H1 (cell line): ENCODE data around the gene APEH. TPM values are rescaled to one million over a fixed set of nuclear protein-coding genes. Genes with fewer than 3 reads are reported as not detected.

Source experiments
- CTCF ChIA-PET: fragments of 300-600 bp; sonication (Branson Sonifier 250); formaldehyde crosslinking; loops from one replicate; lab custom pipeline; 2021; ENCODE audit not compliant: partially characterized antibody; lab: Charles Lee
- POLR2A ChIA-PET: fragments of 300-600 bp; sonication (Branson Sonifier 250); formaldehyde crosslinking; loops from one replicate; lab custom pipeline; 2021; ENCODE audit warnings: inconsistent platforms; ENCODE audit not compliant: partially characterized antibody; lab: Charles Lee
- DNase-seq, 2 experiments: peaks; one replicate each; pipeline versions ENCODE4 v3.0.0 to v3.0.0-alpha.2; 2010 to 2022; ENCODE audit warnings: low spot score in 2 of 2, low read depth in 1 of 2, mixed read lengths in 1 of 2
- FAIRE-seq: peaks from 2 replicates; lab custom pipeline; 2011; peaks lifted over from hg19 to GRCh38; lab: Jason Lieb, UNC
- H2AFZ ChIP-seq: 2 replicates; pipeline ENCODE4 v1.8.1; 2012; ENCODE audit warnings: low read length, inconsistent platforms
- H2AK5ac ChIP-seq: 2 replicates; pipeline ENCODE4 v1.6.1; 2013; ENCODE audit warnings: low read depth, low read length
- H2BK120ac ChIP-seq: replicated peaks from 2 replicates; pipeline ENCODE3; 2013; ENCODE audit warnings: low read depth, low read length, inconsistent platforms
- H2BK12ac ChIP-seq: 2 replicates; pipeline ENCODE4 v1.6.1; 2013; ENCODE audit warnings: low read depth, low read length
- H2BK15ac ChIP-seq: 2 replicates; pipeline ENCODE4 v1.6.1; 2013; ENCODE audit warnings: low read length
- H2BK20ac ChIP-seq: 2 replicates; pipeline ENCODE4 v1.6.1; 2013; ENCODE audit warnings: low read length
- H2BK5ac ChIP-seq: 2 replicates; pipeline ENCODE4 v1.6.1; 2013; ENCODE audit warnings: low read depth, low read length
- H3K14ac ChIP-seq: 2 replicates; pipeline ENCODE4 v1.6.1; 2013; ENCODE audit warnings: inconsistent platforms; ENCODE audit not compliant: insufficient read length
- H3K18ac ChIP-seq: 2 replicates; pipeline ENCODE4 v1.6.1; 2013; ENCODE audit warnings: low read length; ENCODE audit errors: extremely low read depth
- H3K23ac ChIP-seq: 2 replicates; pipeline ENCODE4 v1.6.1; 2013; ENCODE audit warnings: inconsistent platforms; ENCODE audit not compliant: insufficient read length
- H3K23me2 ChIP-seq: 2 replicates; pipeline ENCODE4 v1.6.1; 2013; ENCODE audit warnings: low read depth, low read length
- H3K27ac ChIP-seq: 2 replicates; pipeline ENCODE4 v1.6.1; 2011; ENCODE audit warnings: low read depth, low read length, inconsistent platforms
- H3K27me3 ChIP-seq, 4 experiments: replicated peaks in 1 of 4; 1 replicate in 1 of 4; 2 replicates in 3 of 4; pipeline versions ENCODE4 v1.6.1 to v1.8.1; 2011 to 2013; ENCODE audit warnings: low read length in 3 of 4, mild to moderate bottlenecking in 3 of 4, inconsistent platforms in 2 of 4, mixed read lengths in 2 of 4, moderate library complexity in 1 of 4; ENCODE audit not compliant: control insufficient read depth in 3 of 4, insufficient read depth in 3 of 4; ENCODE audit errors: extremely low read depth in 1 of 4
- H3K36me3 ChIP-seq, 4 experiments: 2 replicates each; pipeline versions ENCODE4 v1.6.1 to v1.8.1; 2011 to 2013; ENCODE audit warnings: mild to moderate bottlenecking in 4 of 4, low read length in 3 of 4, moderate library complexity in 2 of 4, control low read depth in 1 of 4, inconsistent platforms in 1 of 4; ENCODE audit not compliant: insufficient read depth in 4 of 4, control insufficient read depth in 2 of 4
- H3K4ac ChIP-seq: replicated peaks from 2 replicates; pipeline ENCODE3; 2013; ENCODE audit warnings: low read length, low read depth, mixed read lengths, inconsistent platforms; ENCODE audit not compliant: insufficient read length
- H3K4me1 ChIP-seq, 4 experiments: replicated peaks in 1 of 4; 1 replicate in 1 of 4; 2 replicates in 3 of 4; pipeline versions ENCODE4 v1.6.1 to v1.8.1; 2011 to 2013; ENCODE audit warnings: low read length in 3 of 4, inconsistent platforms in 2 of 4, mixed read lengths in 1 of 4; ENCODE audit not compliant: insufficient read depth in 4 of 4, control insufficient read depth in 3 of 4
- H3K4me2 ChIP-seq, 2 experiments: 2 replicates each; pipeline versions ENCODE4 v1.6.1 to v1.8.1; 2011 to 2013; ENCODE audit warnings: low read depth in 2 of 2, low read length in 2 of 2, control low read depth in 1 of 2, inconsistent platforms in 1 of 2, mild to moderate bottlenecking in 1 of 2; ENCODE audit not compliant: insufficient read depth in 1 of 2
- H3K4me3 ChIP-seq, 4 experiments: fragments of 200-600, 300-600 bp in 1 of 4; sonication (generic), shearing (Covaris generic), sonication (Bioruptor Twin) in 1 of 4; 2 replicates each; pipeline versions ENCODE4 v1.5.1 to v1.8.1; 2011 to 2016; ENCODE audit warnings: low read length in 4 of 4, low read depth in 3 of 4, control low read depth in 2 of 4, inconsistent platforms in 2 of 4, mild to moderate bottlenecking in 2 of 4, mixed read lengths in 1 of 4, moderate library complexity in 1 of 4; ENCODE audit not compliant: insufficient read depth in 2 of 4; ENCODE audit errors: extremely low read depth in 1 of 4
- H3K56ac ChIP-seq: replicated peaks from 2 replicates; pipeline ENCODE3; 2013; ENCODE audit warnings: low read depth, mild to moderate bottlenecking, mixed read lengths, low read length, inconsistent platforms; ENCODE audit not compliant: insufficient read length
- H3K79me1 ChIP-seq: 2 replicates; pipeline ENCODE4 v1.6.1; 2013; ENCODE audit warnings: low read depth, low read length, control low read depth
- H3K79me2 ChIP-seq, 2 experiments: 2 replicates each; pipeline versions ENCODE4 v1.6.1 to v1.8.1; 2012 to 2013; ENCODE audit warnings: low read length in 2 of 2, mild to moderate bottlenecking in 2 of 2, inconsistent platforms in 1 of 2; ENCODE audit not compliant: insufficient read depth in 2 of 2, control insufficient read depth in 1 of 2
- H3K9ac ChIP-seq, 4 experiments: replicated peaks in 1 of 4; 1 replicate in 1 of 4; 2 replicates in 3 of 4; pipeline versions ENCODE4 v1.6.1 to v1.8.1; 2011 to 2013; ENCODE audit warnings: low read depth in 3 of 4, low read length in 3 of 4, control low read depth in 2 of 4, mild to moderate bottlenecking in 2 of 4, moderate library complexity in 2 of 4, inconsistent platforms in 1 of 4; ENCODE audit errors: extremely low read depth in 1 of 4
- H3K9me3 ChIP-seq, 2 experiments: 2 replicates each; pipeline versions ENCODE4 v1.6.1 to v1.8.1; 2012 to 2013; ENCODE audit warnings: mild to moderate bottlenecking in 2 of 2, moderate library complexity in 2 of 2, control low read depth in 1 of 2, inconsistent platforms in 1 of 2, low read depth in 1 of 2, low read length in 1 of 2, mixed read lengths in 1 of 2; ENCODE audit not compliant: insufficient read depth in 2 of 2
- H4K20me1 ChIP-seq, 2 experiments: replicated peaks in 1 of 2; 2 replicates each; pipeline versions ENCODE3 to v1.8.1; 2011 to 2013; ENCODE audit warnings: inconsistent platforms in 2 of 2, low read length in 2 of 2, mild to moderate bottlenecking in 1 of 2; ENCODE audit not compliant: insufficient read depth in 2 of 2, control insufficient read depth in 1 of 2
- H4K5ac ChIP-seq: 2 replicates; pipeline ENCODE4 v1.6.1; 2013; ENCODE audit warnings: low read length, low read depth, mixed read lengths, inconsistent platforms; ENCODE audit not compliant: insufficient read length
- H4K8ac ChIP-seq: 2 replicates; pipeline ENCODE4 v1.8.0; 2013; ENCODE audit warnings: mild to moderate bottlenecking, moderate library complexity, low read length, inconsistent platforms; ENCODE audit not compliant: insufficient read depth; ENCODE audit errors: extremely low read depth
- H4K91ac ChIP-seq: replicated peaks from 2 replicates; pipeline ENCODE3; 2013; ENCODE audit warnings: low read length, mixed read lengths, inconsistent platforms; ENCODE audit not compliant: insufficient read length
- GTF2F1 ChIP-seq: IDR thresholded peaks from 2 replicates; pipeline ENCODE4 v1.6.1; 2012; ENCODE audit warnings: low read depth, low read length, improper control_type of control experiment, borderline replicate concordance
- JUND ChIP-seq: IDR thresholded peaks from 2 replicates; pipeline ENCODE4 v1.6.1; 2011; ENCODE audit warnings: mild to moderate bottlenecking, improper control_type of control experiment, low read length
- NRF1 ChIP-seq: IDR thresholded peaks from 2 replicates; pipeline ENCODE4 v1.6.1; 2011; ENCODE audit warnings: mild to moderate bottlenecking, low read depth, low read length, improper control_type of control experiment
- RBBP5 ChIP-seq: IDR thresholded peaks from 2 replicates; pipeline ENCODE4 v1.7.1; 2012; ENCODE audit warnings: low read depth, mild to moderate bottlenecking, inconsistent platforms, low read length, moderate library complexity, borderline replicate concordance
- SIX5 ChIP-seq: IDR thresholded peaks from 2 replicates; pipeline ENCODE4 v1.6.1; 2011; ENCODE audit warnings: mild to moderate bottlenecking, low read depth, low read length
- SP1 ChIP-seq: IDR thresholded peaks from 2 replicates; pipeline ENCODE4 v1.6.1; 2011; ENCODE audit warnings: low read depth, low read length
- SRF ChIP-seq: IDR thresholded peaks from 2 replicates; pipeline ENCODE4 v1.6.1; 2011; ENCODE audit warnings: mild to moderate bottlenecking, low read depth, low read length, moderate library complexity
- TCF12 ChIP-seq: IDR thresholded peaks from 2 replicates; pipeline ENCODE4 v1.6.1; 2011; ENCODE audit warnings: low read depth, mild to moderate bottlenecking, low read length
- TEAD4 ChIP-seq: IDR thresholded peaks from 2 replicates; pipeline ENCODE4 v1.6.1; 2012; ENCODE audit warnings: low read depth, low read length, inconsistent platforms, mixed read lengths
- WGBS, 2 experiments: shearing (Covaris generic) in 1 of 2; methylation state at CpG; one replicate each; pipeline versions ENCODE4 v1.1.6 to v1.1.7; 2013 to 2015; ENCODE audit warnings: low lambda C conversion rate in 2 of 2, mixed read lengths in 2 of 2, inconsistent platforms in 1 of 2, low coverage in 1 of 2, missing lambda C conversion rate in 1 of 2; ENCODE audit not compliant: insufficient replicate concordance in 2 of 2, insufficient coverage in 1 of 2, insufficient read length in 1 of 2; ENCODE audit errors: extremely low coverage in 1 of 2, missing lambda C conversion rate in 1 of 2; 5-methylcytosine and 5-hydroxymethylcytosine counted together
- polyA plus RNA-seq, 7 experiments: library from polyadenylated mRNA; depleted of rRNA in 3 of 7; stranded (reverse) in 5 of 7; unstranded in 2 of 7; fragments of >200 nt in 5 of 7; fragments of 200-250 nt in 2 of 7; gene quantifications; 1 replicate in 5 of 7; 2 replicates in 1 of 7; 4 replicates in 1 of 7; pipeline versions ENCODE4 v1.2.1 to v1.2.3, GENCODE V29; 2011 to 2013; ENCODE audit warnings: missing spikeins in 2 of 7, mixed read lengths in 2 of 7
- total RNA-seq: library from RNA; stranded (reverse); fragmentation: NEBNext Ultra II Directional; extraction: Animal tissue kit (Norgen Biotek cat#: 25700); gene quantifications from 2 replicates; pipeline ENCODE4 v1.2.1, GENCODE V29; 2021

The APEH gene
- total and polyA plus RNA-seq, 2 of the 8 experiments (the other 6 are each of a cell fraction or from before 2014, with no cell fraction given), result 222 to 260 TPM

- no peaks in the 10 kb centered on the region for H3K79me2 ChIP-seq
- H3K4ac ChIP-seq, result no peak overlapping the region
- no peak overlapping the region for H3K4me3 ChIP-seq
- no peak overlapping the region for H2BK120ac ChIP-seq
- peaks cover 0 to 9% (median 5%) of the 10 kb centered on the region in 4 experiments; a peak in 5 of 7 replicates for H3K4me1 ChIP-seq
- peak overlapping the region; percentile 50; the same call in 1 of the 2 replicates for H2BK12ac ChIP-seq
- H3K27ac ChIP-seq, result no peak overlapping the region
- H4K5ac ChIP-seq, result no peak overlapping the region
- no peaks in the 10 kb centered on the region for H3K9me3 ChIP-seq
- no peak overlapping the region for H2AFZ ChIP-seq
- H3K9ac ChIP-seq, result no peak overlapping the region
- DNase-seq, result no peak
- no peak overlapping the region for H3K4me2 ChIP-seq
- WGBS, 2 experiments, result 88% methylated on average over 7 of the region's 7 CpGs; no CpG with 5 or more reads in 1 of the 2 experiments
- no peaks in the 10 kb centered on the region for H3K27me3 ChIP-seq
- no peak overlapping the region for H4K91ac ChIP-seq
- no peak overlapping the region for H3K56ac ChIP-seq
- H3K23ac ChIP-seq, result no peak overlapping the region
- H3K18ac ChIP-seq, result no peak overlapping the region
- H3K23me2 ChIP-seq, result no peaks in the 10 kb centered on the region
- H4K20me1 ChIP-seq, result peaks cover 0 to 15% of the 10 kb centered on the region in 2 experiments
- POLR2A ChIA-PET, result interaction anchor here (1.2 to 5.7 kb wide), 4 partner anchors 9 to 51 kb away, joined by 3 to 57 read pairs (median 6); partner anchors contain the start of gene AMIGO3
- TF ChIP-seq SRF (no peak), GTF2F1 (no peak), SP1 (no peak), JUND (no peak), TCF12 (no peak), TEAD4 (no peak), SIX5 (no peak), RBBP5 (no peak), NRF1 (no peak)
- H3K79me1 ChIP-seq, result no peaks in the 10 kb centered on the region
- FAIRE-seq, result no peak
- H4K8ac ChIP-seq, result no peak overlapping the region
- peaks cover 4 to 5% (median 5%) of the 10 kb centered on the region in 4 experiments; a peak in 5 of 8 replicates for H3K36me3 ChIP-seq
- CTCF ChIA-PET, result interaction anchor here (0.7 to 9.7 kb wide), 12 partner anchors 8 to 202 kb away, joined by 3 to 127 read pairs (median 3); partner anchors contain the start of genes AMIGO3 and GMPPB
- H2BK5ac ChIP-seq, result no peak overlapping the region
- no peak overlapping the region for H2BK20ac ChIP-seq
- H2AK5ac ChIP-seq, result no peak overlapping the region
- H2BK15ac ChIP-seq, result no peak overlapping the region
- H3K14ac ChIP-seq, result no peak overlapping the region
Measured at GRCh38 chr3:49703956-49704355, 29.8 kb downstream of the APEH start.
